ENCODE results near the gene BORCS8. TPM values are rescaled to one million over a fixed set of nuclear protein-coding genes. Genes with fewer than 3 reads are reported as not detected.
A peak's percentile ranks its signal among the peaks of the same experiment; 100 is the strongest.
"Not testable (repeated sequence)": the region's sequence is repeated elsewhere in the genome, so short reads cannot be mapped to it uniquely, and the experiment has no call there.

Gene BORCS8
- total and polyA plus RNA-seq, 4 donors: 14.4 to 47.9 (median 27.6) TPM

DNA sequence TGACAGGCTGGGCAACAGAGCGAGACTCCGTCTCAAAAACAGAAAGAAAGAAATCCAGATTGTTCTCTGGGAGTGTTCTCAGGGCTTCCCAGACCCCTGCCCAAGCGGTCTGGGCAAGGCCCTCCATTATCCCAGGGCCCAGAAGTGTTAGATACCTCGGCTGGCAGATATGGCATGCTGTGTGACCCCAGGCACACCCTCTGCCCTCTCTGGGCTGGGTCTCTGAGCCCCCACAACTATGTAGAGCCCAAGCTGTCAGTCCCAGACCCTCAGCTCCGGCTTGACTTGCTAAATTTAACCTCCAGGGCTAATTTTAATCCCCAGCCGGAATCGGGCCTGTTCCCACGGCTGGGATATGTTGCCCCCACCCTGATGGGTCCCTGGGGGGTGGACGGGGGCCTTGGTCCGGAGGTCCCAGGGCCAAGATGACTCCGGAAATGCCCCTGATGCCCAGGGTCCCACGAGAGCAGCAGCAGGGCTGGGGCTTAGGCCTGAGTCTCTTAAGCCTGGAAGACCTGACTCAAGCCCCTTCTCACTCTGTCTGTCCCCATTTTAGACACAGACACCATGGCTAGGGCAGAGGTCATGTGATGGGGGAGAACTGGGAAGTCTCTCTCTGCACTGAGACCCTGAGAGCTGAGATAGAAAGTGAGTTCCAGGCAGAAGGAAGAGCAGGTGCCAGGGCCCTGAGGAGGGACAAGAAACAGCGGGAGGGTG is 39.1 kb downstream of the BORCS8 start:
- WGBS, 2 donors: 37 to 50% methylated on average over 13 of the region's 13 CpGs
- no peak for DNase-seq
- H3K27me3 ChIP-seq (ENCODE audit: control insufficient read depth in 1 of 2, insufficient read depth in 2 of 2, low read length in 1 of 2): no peaks in the 10 kb centered on the region
- peaks cover 0 to 4% of the 10 kb centered on the region in 2 donors for H3K36me3 ChIP-seq (ENCODE audit: control insufficient read depth in 1 of 2, insufficient read depth in 2 of 2, low read length in 1 of 2)
- H3K4me1 ChIP-seq (ENCODE audit: control insufficient read depth in 1 of 2, insufficient read depth in 2 of 2, low read length in 2 of 2): no peaks in the 10 kb centered on the region
- intact Hi-C loops (cut with DNase I): no loop called here
- no peak overlapping the region for H3K27ac ChIP-seq (ENCODE audit: low read depth in 1 of 2, low read length in 2 of 2)
- H3K9me3 ChIP-seq (ENCODE audit: control insufficient read depth, low read length): no peaks in the 10 kb centered on the region
- no peak overlapping the region for H3K4me3 ChIP-seq (ENCODE audit: low read length in 2 of 2)
- no peak for ATAC-seq (ENCODE audit: low FRiP score)

DNA sequence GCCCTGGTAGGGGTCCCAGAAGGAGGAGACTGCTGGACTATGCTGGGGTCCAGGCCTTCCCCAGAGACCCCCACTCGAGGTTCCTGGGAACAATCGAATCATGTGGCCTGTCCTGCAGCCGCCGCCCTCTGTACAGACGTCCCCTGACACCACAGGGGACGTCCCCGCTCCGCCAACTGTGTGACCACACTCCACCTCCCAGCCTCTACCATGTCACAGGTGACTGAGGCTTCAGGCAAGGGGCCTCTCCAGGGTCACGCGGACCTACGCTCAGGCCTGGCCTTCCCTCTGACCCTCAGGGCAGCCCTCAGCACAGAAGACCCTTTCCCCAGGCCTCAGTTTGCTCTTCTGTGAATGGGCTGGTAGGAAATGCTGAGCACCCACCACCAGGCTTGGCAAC is 40.5 kb downstream of the BORCS8 start:
- WGBS, 2 donors: 77 to 83% methylated on average over 11 of the region's 11 CpGs
- Histone ChIP-seq H3K9me3 (ENCODE audit: control insufficient read depth, low read length) (no peaks in the 10 kb centered on the region), H3K36me3 (ENCODE audit: control insufficient read depth in 1 of 2, insufficient read depth in 2 of 2, low read length in 1 of 2) (peaks cover 0 to 4% of the 10 kb centered on the region in 2 donors), H3K27ac (ENCODE audit: low read depth in 1 of 2, low read length in 2 of 2) (no peak overlapping the region), H3K4me3 (ENCODE audit: low read length in 2 of 2) (no peak overlapping the region), H3K4me1 (ENCODE audit: control insufficient read depth in 1 of 2, insufficient read depth in 2 of 2, low read length in 2 of 2) (no peaks in the 10 kb centered on the region), H3K27me3 (ENCODE audit: control insufficient read depth in 1 of 2, insufficient read depth in 2 of 2, low read length in 1 of 2) (no peaks in the 10 kb centered on the region)
- no peak for ATAC-seq (ENCODE audit: low FRiP score)
- DNase-seq: no peak
- intact Hi-C loops (cut with DNase I): no loop called here

DNA sequence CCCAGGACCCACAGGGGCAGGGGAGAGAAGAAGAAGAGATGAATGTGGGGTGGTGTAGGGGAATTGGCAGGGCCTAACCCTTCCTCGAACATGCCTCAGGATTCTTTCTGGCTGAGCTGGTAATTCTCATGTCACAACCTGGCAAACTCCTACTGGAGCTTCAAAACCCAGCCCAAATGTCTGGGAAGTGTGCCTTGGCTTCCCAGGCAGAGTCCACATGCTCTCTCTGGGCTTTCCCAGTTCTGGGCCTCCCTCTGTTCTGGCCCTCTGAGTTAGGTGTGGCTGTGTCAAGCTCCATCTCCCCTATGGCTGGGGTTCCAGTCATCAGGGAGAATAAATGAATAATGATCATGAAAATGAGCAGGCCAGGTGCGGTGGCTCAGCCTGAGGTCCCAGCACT is 42.5 kb downstream of the BORCS8 start:
- Histone ChIP-seq H3K4me1 (ENCODE audit: control insufficient read depth in 1 of 2, insufficient read depth in 2 of 2, low read length in 2 of 2) (no peaks in the 10 kb centered on the region), H3K27ac (ENCODE audit: low read depth in 1 of 2, low read length in 2 of 2) (no peak overlapping the region), H3K27me3 (ENCODE audit: control insufficient read depth in 1 of 2, insufficient read depth in 2 of 2, low read length in 1 of 2) (no peaks in the 10 kb centered on the region), H3K9me3 (ENCODE audit: control insufficient read depth, low read length) (no peaks in the 10 kb centered on the region), H3K4me3 (ENCODE audit: low read length in 2 of 2) (no peak overlapping the region), H3K36me3 (ENCODE audit: control insufficient read depth in 1 of 2, insufficient read depth in 2 of 2, low read length in 1 of 2) (peaks cover 0 to 4% of the 10 kb centered on the region in 2 donors)
- DNase-seq (no peak), ATAC-seq (ENCODE audit: low FRiP score) (no peak)
- 83 to 85% methylated on average over 2 of the region's 2 CpGs for WGBS, 2 donors
- intact Hi-C loops (cut with DNase I): loop anchor here in 1 of 2 donors (5.0 kb wide), 1 partner anchor 193 kb away; no protein-coding TSS in a partner anchor

DNA sequence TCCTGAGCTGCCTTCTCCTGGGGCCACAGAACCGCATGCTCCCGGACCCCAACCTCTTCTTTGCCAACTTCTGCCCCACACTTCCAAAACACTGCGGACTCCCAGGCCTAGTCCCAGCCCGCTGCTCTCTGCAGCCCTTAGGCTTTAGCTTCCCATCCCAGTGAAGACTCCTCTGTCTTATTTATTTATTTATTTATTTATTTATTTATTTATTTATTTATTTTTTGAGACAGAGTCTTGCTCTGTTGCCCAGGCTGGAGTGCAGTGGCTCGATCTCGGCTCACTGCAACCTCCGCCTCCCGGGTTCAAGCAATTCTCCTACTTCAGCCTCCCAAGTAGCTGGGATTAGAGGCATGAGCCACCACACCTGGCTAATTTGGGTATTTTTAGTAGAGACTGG is 43.4 kb downstream of the BORCS8 start:
- not testable (repeated sequence) for H3K9me3 ChIP-seq (ENCODE audit: control insufficient read depth, low read length); DNase-seq; ATAC-seq (ENCODE audit: low FRiP score); H3K36me3 ChIP-seq (ENCODE audit: control insufficient read depth in 1 of 2, insufficient read depth in 2 of 2, low read length in 1 of 2); H3K4me3 ChIP-seq (ENCODE audit: low read length in 2 of 2); H3K4me1 ChIP-seq (ENCODE audit: control insufficient read depth in 1 of 2, insufficient read depth in 2 of 2, low read length in 2 of 2); H3K27me3 ChIP-seq (ENCODE audit: control insufficient read depth in 1 of 2, insufficient read depth in 2 of 2, low read length in 1 of 2); H3K27ac ChIP-seq (ENCODE audit: low read depth in 1 of 2, low read length in 2 of 2)
- 97 to 98% methylated on average over 8 of the region's 8 CpGs for WGBS, 2 donors
- intact Hi-C loops (cut with DNase I): loop anchor here in 1 of 2 donors (5.0 kb wide), 1 partner anchor 194 kb away; no protein-coding TSS in a partner anchor

DNA sequence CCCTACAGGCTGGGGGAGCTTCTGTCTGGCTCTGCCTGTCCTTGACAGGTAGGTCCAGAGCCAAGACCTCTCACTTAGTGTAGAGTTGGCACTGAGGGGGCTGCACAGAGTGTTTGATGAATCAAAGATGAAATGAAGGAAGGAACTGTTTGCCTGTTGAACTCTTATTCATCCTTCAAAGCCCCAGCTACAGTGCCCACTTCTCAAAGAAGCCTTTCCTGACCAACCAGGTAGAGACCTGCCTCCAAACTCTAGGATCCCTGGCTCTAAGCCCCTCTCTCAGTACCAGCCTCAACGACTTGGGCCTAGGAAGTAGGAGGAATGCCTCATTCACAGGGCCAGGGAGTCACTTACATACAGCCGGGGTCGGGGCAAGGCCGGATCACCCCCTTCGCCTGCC is 44.6 kb downstream of the BORCS8 start:
- Histone ChIP-seq H3K4me1 (ENCODE audit: control insufficient read depth in 1 of 2, insufficient read depth in 2 of 2, low read length in 2 of 2) (no peaks in the 10 kb centered on the region), H3K27me3 (ENCODE audit: control insufficient read depth in 1 of 2, insufficient read depth in 2 of 2, low read length in 1 of 2) (no peaks in the 10 kb centered on the region), H3K27ac (ENCODE audit: low read depth in 1 of 2, low read length in 2 of 2) (no peak overlapping the region), H3K36me3 (ENCODE audit: control insufficient read depth in 1 of 2, insufficient read depth in 2 of 2, low read length in 1 of 2) (peaks cover 0 to 4% of the 10 kb centered on the region in 2 donors), H3K9me3 (ENCODE audit: control insufficient read depth, low read length) (no peaks in the 10 kb centered on the region), H3K4me3 (ENCODE audit: low read length in 2 of 2) (no peak overlapping the region)
- 94 to 95% methylated on average over 5 of the region's 5 CpGs for WGBS, 2 donors
- DNase-seq (no peak), ATAC-seq (ENCODE audit: low FRiP score) (no peak)
- intact Hi-C loops (cut with DNase I): loop anchor here in 1 of 2 donors (2.0 to 5.0 kb wide), 2 partner anchors 27 to 195 kb away; no protein-coding TSS in a partner anchor

DNA sequence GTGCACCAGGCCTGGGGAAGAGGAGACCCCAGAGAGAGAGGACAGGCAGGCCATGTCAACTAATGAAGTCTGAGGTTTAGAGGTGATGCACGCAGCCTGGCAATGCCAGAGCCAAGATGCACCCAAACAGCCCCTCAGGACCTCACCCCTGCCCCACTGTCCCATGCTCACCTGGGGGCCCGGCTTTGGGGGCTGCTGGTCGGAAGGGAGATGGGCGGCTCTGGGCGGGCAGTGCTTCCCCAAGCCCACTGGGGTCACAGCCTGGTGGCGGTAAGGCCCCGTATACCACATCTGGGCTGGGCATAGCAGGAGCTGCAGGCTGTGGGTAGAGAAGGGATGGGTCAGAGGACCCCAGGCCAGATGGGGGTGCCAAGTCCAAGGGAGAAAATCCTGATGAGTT is 45.1 kb downstream of the BORCS8 start:
- ATAC-seq (ENCODE audit: low FRiP score) (no peak), DNase-seq (no peak)
- WGBS, 2 donors: 93 to 97% methylated on average over 7 of the region's 7 CpGs
- no peaks in the 10 kb centered on the region for H3K4me1 ChIP-seq (ENCODE audit: control insufficient read depth in 1 of 2, insufficient read depth in 2 of 2, low read length in 2 of 2)
- H3K27ac ChIP-seq (ENCODE audit: low read depth in 1 of 2, low read length in 2 of 2): no peak overlapping the region
- no peak overlapping the region for H3K4me3 ChIP-seq (ENCODE audit: low read length in 2 of 2)
- peaks cover 0 to 4% of the 10 kb centered on the region in 2 donors for H3K36me3 ChIP-seq (ENCODE audit: control insufficient read depth in 1 of 2, insufficient read depth in 2 of 2, low read length in 1 of 2)
- H3K27me3 ChIP-seq (ENCODE audit: control insufficient read depth in 1 of 2, insufficient read depth in 2 of 2, low read length in 1 of 2): no peaks in the 10 kb centered on the region
- intact Hi-C loops (cut with DNase I): loop anchor here in 1 of 2 donors (2.0 to 5.0 kb wide), 2 partner anchors 28 to 195 kb away; no protein-coding TSS in a partner anchor
- no peaks in the 10 kb centered on the region for H3K9me3 ChIP-seq (ENCODE audit: control insufficient read depth, low read length)

DNA sequence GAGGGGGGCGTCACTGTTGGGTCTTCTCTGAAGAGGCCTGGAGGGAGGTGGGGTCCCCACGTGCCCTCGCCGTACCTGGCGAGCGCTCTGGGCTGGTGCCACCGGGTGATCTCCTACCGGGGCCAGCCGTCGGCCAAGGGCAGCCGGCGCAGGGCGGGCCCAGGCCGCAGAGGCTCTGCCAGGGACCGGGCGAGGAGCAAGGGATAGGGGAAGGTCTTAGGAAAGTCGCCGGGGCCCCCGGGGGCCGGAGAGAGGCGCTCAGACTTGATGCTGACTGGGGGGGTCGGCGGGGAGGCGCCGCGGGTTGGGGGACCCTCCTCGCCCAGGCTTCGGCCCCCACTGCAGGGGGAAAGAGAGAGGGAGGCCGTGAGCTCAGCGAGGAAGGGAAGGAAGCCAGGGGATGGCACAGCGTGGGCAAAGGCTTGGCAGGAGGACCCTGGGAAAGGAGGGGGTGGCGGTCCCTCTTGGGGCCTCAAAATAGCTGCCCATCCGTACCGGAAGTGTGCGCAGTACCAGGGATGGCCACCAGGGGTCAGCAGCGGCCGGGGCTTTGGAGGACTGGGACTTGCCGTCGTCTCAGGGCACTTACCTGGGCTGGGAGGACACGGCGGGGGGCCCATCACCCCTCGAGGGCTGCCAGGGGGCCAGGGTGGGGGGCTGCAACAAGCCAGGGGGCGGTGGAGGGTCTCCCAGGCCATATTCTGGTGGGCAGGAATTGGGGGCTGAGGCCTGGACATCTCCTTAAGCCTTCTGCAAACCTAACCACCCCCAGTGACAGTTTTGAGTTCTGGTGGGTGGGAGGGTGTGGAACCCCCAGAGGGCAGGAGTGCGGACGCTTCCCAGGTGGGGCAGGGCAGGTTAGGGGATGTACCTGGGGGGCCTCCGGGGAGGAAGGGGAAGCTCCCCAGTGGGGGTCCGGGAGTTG is 46.0 kb downstream of the BORCS8 start:
- 18 to 21% methylated on average over 34 to 47 of the region's 47 CpGs for WGBS, 2 donors
- H3K27ac ChIP-seq (ENCODE audit: low read depth in 1 of 2, low read length in 2 of 2): no peak overlapping the region
- intact Hi-C loops (cut with DNase I): loop anchor here in 1 of 2 donors (2.0 to 5.0 kb wide), 2 partner anchors 29 to 196 kb away; no protein-coding TSS in a partner anchor
- H3K27me3 ChIP-seq (ENCODE audit: control insufficient read depth in 1 of 2, insufficient read depth in 2 of 2, low read length in 1 of 2): no peaks in the 10 kb centered on the region
- ATAC-seq (ENCODE audit: low FRiP score): peak; percentile 90
- peaks cover 0 to 4% of the 10 kb centered on the region in 2 donors for H3K36me3 ChIP-seq (ENCODE audit: control insufficient read depth in 1 of 2, insufficient read depth in 2 of 2, low read length in 1 of 2)
- H3K4me3 ChIP-seq (ENCODE audit: low read length in 2 of 2): no peak overlapping the region
- no peaks in the 10 kb centered on the region for H3K9me3 ChIP-seq (ENCODE audit: control insufficient read depth, low read length)
- H3K4me1 ChIP-seq (ENCODE audit: control insufficient read depth in 1 of 2, insufficient read depth in 2 of 2, low read length in 2 of 2): no peaks in the 10 kb centered on the region
- DNase-seq: peak; percentile 83 to 95

DNA sequence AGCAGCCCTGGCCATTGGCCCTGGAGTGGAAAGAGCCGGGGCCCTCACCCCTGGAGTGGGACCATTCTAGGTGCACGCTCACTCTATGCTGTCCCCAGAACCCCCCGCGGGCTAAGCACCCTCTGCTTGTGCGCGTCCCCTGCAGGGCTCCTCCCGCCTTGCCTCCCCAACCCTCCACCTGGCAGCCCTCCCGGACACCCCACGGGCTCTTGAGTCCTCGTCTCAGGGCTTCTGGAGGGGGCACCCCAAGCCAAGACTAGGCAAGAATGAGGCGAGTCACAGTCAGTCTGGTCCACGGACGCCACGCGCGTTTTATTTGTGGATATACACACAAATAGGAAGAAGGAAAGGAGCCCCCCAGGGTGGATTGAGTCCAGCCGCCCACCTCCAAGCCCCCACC is 46.7 kb downstream of the BORCS8 start:
- Histone ChIP-seq H3K9me3 (ENCODE audit: control insufficient read depth, low read length) (no peaks in the 10 kb centered on the region), H3K4me3 (ENCODE audit: low read length in 2 of 2) (no peak overlapping the region)

More for the DNA sequence above, 46.7 kb downstream of the BORCS8 start:
- no peak overlapping the region for H3K27ac ChIP-seq (ENCODE audit: low read depth in 1 of 2, low read length in 2 of 2)
- no peaks in the 10 kb centered on the region for H3K27me3 ChIP-seq (ENCODE audit: control insufficient read depth in 1 of 2, insufficient read depth in 2 of 2, low read length in 1 of 2)
- H3K4me1 ChIP-seq (ENCODE audit: control insufficient read depth in 1 of 2, insufficient read depth in 2 of 2, low read length in 2 of 2): no peaks in the 10 kb centered on the region
- intact Hi-C loops (cut with DNase I): loop anchor here in 1 of 2 donors (5.0 kb wide), 1 partner anchor 197 kb away; no protein-coding TSS in a partner anchor
- whole genome bisulfite sequencing, 2 donors: 74 to 77% methylated on average over 17 of the region's 17 CpGs
- DNase-seq (no peak), ATAC-seq (ENCODE audit: low FRiP score) (peak; percentile 27)
- H3K36me3 ChIP-seq (ENCODE audit: control insufficient read depth in 1 of 2, insufficient read depth in 2 of 2, low read length in 1 of 2): peaks cover 0 to 4% of the 10 kb centered on the region in 2 donors

Data from aorta (tissue), 5 donors.